Measurements from ENCODE around the gene TCEAL6.
"Not testable (repeated sequence)": the region's sequence is repeated elsewhere in the genome, so short reads cannot be mapped to it uniquely, and the experiment has no call there.

DNA sequence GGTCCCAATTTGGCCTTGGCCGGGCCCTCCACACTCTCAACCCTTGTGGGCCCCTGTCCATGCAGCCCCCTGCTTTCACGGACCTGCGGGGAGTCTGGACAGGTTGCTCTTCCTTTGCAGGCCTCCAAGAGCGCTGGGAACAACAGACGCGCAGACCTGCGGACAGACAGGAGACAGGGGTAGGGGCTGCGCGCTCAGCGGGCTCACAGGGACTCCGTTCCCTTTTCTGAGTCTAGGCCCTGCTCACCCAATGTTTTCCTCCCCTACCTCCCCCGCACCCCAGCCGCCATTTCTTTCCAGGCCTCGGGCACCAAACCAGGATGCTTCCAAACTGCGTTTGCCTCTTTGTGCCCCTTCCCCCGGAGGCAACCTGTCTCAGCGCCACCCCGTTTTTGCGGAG lies 650 bp downstream of the TCEAL6 start:
- not testable (repeated sequence) for TF ChIP-seq CTCF, POLR2AphosphoS5 (IDR thresholded peaks at IDR 0.05)

All from prostate gland (tissue), 2 donors.